ENCODE data around the gene ST8SIA1.
A peak's percentile ranks its signal among the peaks of the same experiment; 100 is the strongest.
"Not testable (repeated sequence)": the region's sequence is repeated elsewhere in the genome, so short reads cannot be mapped to it uniquely, and the experiment has no call there.

The ST8SIA1 gene, protein sequence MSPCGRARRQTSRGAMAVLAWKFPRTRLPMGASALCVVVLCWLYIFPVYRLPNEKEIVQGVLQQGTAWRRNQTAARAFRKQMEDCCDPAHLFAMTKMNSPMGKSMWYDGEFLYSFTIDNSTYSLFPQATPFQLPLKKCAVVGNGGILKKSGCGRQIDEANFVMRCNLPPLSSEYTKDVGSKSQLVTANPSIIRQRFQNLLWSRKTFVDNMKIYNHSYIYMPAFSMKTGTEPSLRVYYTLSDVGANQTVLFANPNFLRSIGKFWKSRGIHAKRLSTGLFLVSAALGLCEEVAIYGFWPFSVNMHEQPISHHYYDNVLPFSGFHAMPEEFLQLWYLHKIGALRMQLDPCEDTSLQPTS
- 16.8 to 20.2 reads per million in 2 donors for total RNA-seq

DNA sequence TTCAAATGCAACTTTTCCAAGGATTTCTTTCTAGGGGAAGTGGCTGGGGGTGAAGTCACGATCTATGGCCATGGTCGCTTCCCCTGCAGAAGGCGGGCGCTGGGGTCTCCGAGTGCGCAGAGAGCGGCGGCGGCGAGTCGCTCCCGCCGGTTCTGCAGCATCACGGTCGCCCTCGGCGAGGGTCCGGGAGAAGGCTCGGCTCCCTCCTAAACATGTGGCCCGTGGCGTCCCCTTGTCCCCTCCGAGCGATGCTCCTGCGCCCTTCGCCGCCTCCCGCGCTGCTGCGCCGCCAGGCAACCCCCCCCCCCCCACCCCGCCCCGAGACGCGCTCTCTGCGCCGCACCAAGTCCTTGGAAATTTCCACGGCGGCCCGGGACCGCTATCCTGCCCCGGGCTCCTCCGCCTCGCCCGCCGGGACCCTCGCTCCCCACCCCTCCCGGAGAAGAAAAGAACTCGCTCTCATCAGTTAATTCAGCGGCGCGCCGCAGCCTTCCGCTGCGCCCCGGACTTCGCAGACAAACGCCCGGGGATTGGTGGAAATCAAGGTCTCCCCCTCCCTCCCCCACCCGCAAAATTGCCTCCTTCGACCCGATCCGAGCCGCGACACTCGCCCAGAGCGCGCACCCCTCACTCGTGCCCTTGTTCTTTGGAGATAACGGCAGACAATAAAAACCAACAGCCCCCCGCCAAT lies at the start of gene ST8SIA1:
TSS of gene ST8SIA1 (minus strand) at position 298 of the 691 bp plus-strand sequence. CDS start 475 bp downstream, outside the sequence.
- DNase-seq = peak; percentile 34 to 78 (median 49)

DNA sequence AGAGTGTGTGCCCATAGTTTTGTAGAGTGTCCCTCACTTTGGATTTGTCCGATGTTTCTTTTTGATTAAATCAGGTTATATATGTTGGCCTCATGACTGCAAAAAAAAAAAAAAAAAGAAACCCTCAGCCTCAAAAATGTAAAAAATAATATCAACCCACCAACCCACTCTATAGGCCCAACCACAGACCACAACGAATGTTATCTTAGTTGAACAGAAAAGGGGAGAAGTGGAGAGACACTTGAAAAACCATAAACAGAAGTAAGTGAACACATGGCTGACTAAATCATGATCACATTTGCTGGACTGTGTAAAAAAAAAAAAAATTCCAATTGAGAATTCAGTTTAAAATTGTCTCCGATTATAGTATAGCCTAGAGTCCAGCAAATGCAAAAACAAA lies 45.5 kb upstream of the ST8SIA1 start:
- no peak for DNase-seq

DNA sequence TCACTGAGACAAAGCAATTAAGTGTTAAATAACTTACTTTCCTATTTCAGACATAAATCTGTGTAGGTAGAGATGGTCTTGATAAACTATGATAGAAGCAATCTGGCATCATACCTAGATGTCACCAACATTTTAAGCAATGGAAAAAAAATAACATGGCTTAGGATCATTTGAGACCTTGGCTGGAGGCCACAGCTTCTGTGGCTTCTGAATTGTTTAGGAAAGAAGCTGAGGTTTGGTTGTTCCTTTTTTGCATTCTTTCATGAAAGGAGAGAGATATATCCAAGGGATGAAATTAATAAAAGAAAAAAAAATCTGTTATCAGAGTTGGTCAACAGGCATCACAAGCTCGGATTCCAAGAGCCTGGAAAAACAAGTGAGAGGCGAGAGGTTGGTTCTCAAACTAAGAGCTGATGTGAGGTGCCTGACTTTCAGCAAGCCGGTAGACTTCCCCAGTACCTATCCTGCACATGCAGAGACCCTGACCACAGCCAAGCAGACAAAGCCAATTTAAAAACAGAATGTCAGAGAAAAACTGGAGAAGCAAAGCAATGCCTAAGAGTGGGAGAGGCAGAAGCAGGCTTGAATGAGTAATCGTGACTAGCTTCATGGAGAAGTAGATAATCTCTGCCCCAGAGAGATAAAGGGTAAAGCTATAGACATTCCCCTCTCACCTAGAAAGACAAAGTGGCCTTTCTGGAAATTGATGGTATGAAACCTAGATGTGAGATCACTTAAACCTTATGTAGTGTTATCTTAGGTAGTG lies 43.4 kb upstream of the ST8SIA1 start:
- no peak for DNase-seq

DNA sequence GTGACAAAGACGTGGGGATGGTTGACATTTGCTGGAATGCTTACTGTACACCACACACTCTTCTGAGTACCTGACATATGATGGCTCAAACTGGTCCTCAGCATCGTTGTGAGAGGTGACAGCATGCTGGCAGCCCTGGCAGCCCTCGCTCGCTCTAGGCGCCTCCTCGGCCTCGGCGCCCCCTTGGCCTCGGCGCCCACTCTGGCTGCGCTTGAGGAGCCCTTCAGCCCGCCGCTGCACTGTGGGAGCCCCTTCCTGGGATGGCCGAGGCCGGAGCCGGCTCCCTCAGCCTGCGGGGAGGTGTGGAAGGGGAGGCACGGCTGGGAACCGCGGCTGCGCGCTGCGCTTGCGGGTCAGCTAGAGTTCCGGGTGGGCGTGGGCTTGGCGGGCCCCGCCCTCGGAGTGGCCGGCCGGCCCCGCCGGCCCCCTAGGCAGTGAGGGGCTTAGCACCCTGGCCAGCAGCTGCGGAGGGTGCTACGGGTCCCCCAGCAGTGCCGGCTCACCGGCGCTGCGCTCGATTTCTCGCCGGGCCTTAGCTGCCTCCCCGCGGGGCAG lies 42.2 kb upstream of the ST8SIA1 start:
- DNase-seq = not testable (repeated sequence)

DNA sequence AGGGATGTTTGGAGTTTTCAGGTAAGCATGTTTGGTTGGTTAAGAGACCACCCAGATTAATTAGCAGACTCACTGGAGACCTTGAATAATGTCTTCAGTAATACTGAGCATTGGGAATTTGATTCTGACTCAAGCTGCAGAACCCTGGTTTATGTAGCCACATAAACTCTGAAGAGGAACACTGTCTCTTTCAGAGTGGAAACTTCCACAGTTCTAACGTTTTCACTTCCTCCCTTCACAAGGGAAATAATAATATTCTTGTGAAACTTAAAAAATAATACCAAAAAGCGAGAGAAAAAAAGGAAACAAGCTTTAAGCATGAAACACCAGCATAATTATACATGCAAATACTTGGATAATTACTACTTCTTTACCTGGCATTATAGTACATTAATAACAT lies 40.0 kb upstream of the ST8SIA1 start:
- no peak for DNase-seq

DNA sequence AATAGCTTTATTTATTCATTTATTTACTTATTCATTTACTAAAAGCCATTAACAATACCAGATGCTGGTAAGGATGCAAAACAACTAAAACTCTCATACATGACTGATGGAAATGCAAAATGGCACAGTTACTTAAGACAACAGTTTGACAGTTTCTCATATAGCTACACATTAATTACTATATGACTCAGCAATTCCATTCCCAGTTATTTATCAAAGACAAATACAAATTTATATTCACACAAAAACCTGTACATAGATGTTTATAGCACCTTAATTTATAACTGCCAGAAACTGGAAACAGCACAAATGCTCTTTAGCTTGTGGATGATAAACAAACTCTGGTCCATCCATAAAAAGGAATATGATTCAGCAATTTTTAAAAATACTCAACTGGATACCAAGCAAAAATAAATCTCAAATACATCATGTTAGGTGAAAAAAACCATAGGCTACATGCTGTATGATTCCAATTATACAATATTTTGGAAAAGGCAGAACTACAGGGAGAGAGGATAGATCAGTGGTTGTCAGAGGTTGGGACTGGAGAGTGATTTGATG lies 37.9 kb upstream of the ST8SIA1 start:
- no peak for DNase-seq

DNA sequence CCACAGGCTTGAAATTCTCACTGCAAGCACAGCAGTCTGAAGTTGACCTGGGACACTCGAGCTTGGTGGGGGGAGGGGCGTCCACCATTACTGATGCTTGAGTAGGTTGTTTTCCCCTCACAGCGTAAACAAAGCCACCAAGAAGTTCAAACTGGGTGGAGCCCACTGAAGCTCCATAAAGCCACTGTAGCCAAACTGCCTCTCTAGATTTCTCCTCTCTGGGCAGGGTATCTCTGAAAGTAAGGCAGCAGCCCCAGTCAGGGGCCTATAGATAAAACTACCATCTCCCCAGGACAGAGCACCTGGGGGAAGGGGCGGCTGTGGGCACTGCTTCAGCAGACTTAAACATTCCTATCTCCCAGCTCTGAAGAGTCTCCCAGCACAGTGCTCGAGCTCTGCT lies 31.7 kb upstream of the ST8SIA1 start:
- no peak for DNase-seq

DNA sequence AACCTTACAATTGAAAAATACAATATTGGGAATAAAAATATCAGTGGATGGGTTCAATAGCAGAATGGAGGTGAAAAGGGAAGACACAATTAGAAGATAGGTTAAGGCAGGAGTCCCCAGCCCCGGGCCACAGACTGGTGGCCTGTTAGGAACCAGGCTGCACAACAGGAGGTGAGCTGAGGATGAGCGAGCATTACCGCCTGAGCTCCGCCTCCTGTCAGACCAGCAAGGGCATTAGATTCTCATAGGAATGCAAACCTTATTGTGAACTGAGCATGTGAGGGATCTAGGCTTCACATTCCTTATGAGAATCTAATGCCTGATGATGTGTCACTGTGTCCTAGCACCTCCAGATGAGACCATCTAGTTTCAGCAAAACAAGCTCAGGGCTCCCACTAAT lies 27.3 kb upstream of the ST8SIA1 start:
- DNase-seq = no peak

DNA sequence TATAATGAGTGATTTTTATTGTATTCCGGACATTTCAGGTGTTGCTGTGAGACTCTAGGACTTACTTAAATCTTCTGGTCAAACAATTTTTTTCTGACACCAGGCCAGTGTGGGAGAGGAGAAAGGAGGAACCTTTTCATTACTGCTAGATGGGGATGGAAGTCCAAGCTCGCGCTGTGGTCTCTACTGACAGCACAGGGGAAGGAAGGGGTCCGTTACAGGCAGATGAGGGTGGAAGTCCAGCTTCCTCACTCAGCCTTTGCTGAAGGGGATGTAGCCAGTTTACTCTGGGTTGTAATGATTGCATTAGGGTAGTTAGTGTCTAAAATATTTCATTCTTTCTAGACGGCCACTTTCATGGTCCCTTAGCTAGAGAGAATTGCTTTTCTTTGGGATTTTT lies 26.3 kb upstream of the ST8SIA1 start:
- no peak for DNase-seq

DNA sequence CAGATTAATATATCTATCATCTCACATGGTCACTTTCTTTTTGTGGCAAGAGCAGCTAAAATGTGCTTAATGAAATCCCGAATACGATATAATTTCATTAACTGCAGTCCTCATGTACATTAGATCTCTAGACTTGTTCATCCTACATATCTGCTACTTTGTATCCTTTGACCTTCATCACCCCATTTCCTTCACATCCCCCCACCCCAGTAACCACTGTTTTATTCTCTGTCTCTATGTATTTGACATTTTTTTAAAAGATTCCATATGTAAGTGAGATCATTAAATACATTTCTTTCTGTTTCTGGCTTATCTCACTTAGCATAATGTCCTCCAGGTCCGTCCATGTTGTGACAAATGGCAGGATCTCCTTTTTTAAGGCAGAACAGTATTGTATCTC lies 23.0 kb upstream of the ST8SIA1 start:
- DNase-seq = no peak

DNA sequence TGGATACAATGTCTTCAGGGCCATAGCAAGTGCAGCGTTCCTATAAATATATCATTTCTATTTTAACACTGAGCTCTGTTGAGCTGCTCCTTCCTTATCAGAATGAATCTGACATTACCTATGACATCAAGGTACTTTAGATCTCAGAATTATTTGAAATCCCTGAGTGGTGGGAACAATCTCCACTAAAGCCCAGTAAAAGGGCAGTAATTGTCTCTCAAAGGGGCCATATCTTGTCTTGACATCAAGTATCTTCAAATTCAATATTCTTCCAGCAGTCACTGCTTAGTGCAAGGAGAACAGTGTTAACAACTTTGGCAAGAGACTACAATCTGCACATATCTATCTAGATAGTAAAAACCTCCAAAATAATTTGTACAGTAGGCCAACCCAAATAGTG lies 21.7 kb upstream of the ST8SIA1 start:
- DNase-seq = no peak

DNA sequence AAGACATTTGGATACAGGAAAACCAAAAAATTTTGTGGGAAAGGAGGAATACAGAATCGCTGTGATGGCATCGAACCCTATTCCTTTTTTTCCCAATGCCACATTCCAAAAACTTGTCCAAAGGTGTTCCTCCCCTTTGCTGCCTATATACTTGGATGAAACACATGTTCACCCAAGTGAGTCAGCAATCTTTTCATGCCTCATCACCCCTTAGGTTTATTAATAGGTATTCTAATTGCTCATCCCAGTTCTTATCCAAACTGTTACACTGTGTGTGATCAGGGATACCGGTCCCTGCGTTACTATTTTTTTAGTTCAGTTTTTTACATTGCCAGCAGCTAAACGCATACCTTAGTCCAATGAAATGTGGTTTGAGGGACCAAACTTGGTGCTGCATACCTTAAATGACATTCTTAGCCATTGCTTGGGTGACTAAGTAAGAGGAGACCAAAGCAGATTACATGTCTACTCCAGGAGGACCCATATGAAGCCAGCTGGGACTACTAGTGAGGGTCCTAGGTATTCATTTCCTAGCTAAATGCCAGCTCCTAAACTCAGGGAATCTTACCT lies 20.6 kb upstream of the ST8SIA1 start:
- no peak for DNase-seq

DNA sequence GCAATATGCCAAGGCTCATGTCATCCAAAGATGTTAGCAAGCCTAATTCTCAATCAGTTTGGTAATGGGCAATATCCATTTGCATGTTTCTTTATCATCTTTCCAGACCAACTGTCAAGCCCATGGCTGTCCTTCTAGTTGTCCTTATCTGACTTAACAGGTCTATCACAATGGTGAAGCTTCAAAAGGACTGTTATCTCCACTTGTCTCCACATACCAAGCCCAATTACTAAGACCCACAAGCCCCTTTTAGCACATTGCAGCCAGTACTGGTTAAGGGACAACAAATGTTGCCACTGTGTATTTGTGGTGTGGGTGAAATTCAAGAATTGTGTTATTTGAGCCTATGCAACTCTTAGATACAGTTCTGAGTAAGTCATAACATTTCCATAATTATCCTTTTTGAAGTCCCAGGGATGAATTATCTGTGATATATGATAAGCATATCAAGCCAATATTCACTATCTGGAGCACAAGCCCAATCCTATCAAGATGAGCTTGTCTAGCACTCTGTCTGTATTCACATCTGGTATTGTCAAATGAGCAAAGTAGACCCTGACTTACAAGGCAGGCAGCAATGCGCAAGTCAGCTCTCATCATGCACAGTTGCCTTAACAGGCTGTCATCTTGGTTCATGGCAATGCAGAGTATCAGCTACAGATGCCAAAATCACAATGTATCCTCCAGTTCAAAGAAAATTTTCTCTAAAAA lies 19.3 kb upstream of the ST8SIA1 start:
- DNase-seq = no peak

DNA sequence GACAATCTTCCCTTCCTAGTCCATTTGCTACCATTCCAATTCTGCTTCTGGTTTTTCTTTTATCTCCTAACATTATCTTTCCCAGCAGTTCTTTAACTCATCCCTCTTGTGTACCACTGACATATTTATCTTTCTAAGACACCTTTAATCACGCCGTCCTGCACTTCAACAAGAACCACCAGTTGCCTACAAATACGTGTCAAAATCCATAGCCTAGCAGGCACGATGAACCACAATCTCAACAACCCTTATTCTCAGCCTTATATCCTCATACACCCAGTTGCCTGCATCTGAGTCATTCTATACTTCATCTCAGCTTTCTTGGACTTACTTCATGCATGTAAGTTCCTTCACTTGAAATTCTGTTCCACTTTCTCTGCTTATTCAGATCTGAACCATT lies 16.4 kb upstream of the ST8SIA1 start:
- DNase-seq = no peak

DNA sequence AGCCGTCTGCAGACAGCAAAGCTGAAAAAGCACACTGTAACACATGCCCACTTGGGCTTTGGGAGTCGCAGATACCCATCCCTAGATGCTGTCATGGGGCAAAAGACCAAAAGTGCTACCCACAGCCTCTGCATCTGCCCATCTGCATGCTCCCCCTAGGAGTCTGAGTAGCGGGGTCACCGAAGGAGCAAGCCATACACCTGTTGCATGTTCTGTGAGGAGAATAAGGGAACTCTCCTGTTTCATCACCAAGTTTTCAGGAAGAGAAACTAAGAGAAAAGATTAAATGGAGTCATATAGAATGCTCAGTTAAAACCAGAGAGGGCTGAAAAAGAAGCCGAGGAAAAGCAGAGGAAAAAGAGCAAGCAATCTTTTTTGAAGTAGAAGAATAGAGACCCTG lies 13.7 kb upstream of the ST8SIA1 start:
- no peak for DNase-seq

DNA sequence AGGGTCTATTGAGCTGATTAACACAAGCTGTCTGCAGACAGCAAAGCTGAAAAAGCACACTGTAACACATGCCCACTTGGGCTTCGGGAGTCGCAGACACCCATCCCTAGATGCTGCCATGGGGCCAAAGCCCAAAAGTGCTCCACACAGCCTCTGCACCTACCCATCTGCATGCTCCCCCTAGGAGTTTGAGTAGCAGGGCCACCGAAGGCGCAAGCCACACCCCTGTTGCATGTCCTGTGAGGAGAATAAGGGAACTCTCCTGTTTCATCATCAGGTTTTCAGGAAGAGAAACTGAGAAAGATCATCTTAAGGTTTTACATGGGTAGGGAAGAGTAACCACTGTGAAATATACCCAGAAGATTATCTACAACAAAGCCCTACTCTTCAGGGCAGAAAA lies 5.6 kb upstream of the ST8SIA1 start:
- no peak for DNase-seq

DNA sequence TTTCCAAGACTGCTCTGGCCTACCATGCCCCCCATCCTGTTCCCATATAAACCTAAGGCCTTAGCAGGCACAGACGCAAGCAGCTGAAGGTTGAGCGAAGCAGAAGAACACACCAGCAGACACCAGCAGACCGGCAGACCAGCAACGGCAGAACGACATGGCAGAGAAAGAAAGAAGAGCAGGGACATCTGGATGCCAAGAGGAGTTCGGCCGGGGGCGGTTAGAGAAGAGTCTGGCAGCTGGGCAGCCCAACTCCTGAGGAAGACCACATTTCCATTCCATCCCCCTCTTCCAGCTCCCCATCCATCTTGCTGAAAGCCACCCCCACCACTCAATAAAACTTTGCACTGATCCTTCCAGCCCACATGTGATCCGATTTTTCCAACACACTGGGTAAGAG lies 5.2 kb upstream of the ST8SIA1 start:
- DNase-seq = no peak

DNA sequence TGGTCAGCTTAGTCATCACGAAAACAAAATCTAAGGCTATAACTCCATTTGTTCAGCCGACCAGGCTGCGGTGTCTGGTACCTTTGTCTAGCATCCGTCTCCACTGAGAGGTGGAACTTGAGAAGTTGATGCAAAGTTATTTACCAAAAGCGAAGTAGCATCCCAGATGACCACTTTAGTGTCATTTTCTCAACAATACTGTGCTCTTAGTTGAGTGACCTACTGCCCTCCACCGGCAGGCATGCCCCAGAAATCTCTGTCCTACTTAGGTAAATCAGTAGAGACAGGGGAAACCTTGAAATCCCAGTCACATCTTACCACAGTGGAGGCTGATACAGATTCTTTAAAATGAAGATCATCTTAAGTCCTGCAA lies 1.3 kb upstream of the ST8SIA1 start:
- no peak for DNase-seq

DNA sequence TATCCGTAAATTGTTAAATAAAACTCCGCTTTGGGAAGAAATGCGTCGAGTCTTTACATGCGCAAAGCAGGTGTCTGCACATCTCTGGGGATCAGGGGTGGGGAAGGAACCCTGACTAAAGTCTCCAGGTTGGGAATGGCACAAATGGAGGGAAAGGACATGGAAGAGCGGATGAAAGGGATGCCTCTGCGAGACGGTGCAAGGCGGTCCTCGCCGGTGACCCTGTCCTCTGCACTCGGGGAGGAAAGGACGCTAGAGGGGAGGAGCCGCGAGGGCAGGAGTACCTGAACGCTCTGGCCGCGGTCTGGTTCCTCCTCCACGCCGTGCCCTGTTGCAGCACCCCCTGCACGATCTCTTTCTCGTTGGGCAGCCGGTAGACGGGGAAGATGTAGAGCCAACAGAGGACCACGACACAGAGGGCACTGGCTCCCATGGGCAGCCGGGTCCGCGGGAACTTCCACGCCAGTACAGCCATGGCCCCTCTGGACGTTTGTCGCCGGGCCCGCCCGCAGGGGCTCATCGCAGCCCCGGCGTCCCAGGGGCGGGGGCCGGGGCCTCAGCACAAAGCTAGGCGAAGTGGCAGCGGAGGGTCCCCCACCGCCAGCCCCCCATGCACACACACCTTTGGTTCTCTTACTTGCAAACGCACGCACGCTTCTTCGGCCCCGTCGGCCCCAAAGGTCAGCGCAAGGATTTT lies 646 bp downstream of the ST8SIA1 start:
- peak in 4 of 5 experiments; percentile 1 to 8 (median 4) for DNase-seq

DNA sequence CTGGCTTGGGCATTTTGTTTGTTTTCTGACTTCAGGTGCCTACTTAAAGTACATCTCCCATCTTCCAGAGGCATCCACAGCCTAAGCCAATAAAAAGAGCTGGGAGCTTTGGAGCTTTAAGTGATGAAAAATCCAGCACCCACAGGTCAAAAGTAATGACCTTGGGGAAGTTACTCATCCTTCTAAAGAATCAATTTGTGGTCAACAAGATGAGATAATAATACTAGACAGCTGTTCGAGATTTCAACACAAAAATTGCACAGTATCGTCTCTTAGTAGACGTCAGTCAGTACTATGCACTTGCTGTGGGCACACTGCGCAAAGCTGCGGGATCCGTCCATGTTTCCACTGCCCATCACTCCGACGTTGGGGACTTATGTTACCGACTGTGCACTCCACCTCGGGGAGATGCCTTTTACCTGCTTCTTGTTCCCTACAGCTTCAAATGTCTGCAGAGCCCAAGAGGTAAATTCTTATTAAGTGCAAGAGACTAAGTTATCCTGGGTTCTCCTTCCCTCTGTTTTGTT lies 1.3 kb downstream of the ST8SIA1 start:
- DNase-seq = peak in 1 of 5 experiments; percentile 6

DNA sequence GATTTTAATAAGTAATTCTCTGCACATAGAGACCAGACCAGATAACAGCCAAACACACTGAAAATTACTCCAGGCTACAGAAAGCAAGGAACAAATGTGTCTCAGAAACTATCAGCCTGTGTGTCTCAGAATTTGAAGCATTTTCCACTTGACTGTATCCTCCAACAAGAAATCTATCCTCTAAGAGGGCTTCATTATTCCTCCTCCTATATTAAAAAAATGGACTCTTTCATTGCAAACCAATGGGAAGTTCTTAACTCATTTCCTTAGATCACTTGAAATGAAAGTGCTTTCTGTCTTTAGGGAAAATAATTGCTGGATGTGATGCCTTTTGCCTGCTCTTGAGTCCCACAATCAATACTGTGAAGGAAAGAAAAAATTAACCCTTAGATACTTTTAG lies 2.3 kb downstream of the ST8SIA1 start:
- DNase-seq = no peak

All from T-helper 2 cell (primary cell).